ENCODE results near the gene RNF130.

Gene RNF130

DNA sequence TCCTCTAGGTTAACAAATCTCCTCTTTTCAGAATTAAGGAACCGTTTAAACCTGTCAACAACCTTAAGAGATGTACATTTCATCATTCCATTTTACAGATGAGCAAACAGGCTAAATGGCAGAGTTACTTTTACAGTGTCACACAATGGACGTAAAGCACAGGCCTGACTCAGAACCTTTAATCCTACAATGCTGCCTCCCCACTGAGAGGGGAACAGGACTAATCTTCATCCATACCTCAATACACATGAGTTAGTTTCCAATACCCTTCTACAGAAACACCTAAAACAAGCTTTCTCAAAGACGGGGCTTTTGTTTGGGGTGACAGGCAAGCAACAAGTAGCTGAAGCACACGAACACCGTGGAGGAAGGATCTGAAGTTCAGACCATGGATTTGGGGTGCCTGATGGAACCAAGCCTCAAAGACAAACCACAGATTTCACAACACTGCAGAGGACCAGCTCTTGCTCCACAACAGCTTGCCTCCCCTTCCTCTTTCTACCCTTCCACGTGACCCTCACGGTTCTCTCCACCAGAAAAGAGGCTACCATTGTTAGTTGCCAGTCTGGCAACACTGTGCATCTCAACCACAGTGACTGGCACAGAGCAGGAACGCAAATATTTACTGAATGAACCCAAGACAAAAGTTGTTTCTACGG is 1.8 kb downstream of the RNF130 start:
- peak; percentile 95 for DNase-seq
- in situ Hi-C loops (cut with MboI; ENCODE audit: low pct_unique_long_range_greater_than_20kb, low sequenced_read_pairs) = no loop called here

DNA sequence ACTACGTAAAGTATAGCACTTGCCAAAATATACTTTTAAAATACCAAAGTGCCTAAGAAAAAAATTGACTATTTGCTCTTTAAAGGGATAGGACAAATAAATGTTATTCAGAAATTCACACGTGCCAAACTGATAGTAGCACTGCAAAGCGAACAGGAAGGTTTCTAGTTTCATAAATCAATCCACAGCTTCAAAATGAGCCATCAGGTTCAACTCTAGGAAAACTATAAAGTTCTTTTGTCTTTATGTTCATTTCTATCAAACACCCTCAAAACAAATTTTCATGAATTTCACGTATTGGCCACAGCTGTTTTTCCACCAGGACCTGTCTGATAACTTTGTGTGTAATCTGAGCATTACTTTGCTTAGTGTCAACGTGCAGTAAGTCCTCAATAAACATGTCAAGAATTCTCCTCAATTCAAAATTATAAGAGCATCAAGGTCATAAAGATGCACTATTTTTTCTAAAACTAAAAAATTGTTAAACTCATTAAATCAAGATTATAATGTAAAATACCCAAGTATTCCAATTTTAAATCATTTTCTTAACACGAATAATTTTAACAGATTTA is 3.0 kb downstream of the RNF130 start:
- in situ Hi-C loops (cut with MboI; ENCODE audit: low pct_unique_long_range_greater_than_20kb, low sequenced_read_pairs) = no loop called here
- DNase-seq = no peak

DNA sequence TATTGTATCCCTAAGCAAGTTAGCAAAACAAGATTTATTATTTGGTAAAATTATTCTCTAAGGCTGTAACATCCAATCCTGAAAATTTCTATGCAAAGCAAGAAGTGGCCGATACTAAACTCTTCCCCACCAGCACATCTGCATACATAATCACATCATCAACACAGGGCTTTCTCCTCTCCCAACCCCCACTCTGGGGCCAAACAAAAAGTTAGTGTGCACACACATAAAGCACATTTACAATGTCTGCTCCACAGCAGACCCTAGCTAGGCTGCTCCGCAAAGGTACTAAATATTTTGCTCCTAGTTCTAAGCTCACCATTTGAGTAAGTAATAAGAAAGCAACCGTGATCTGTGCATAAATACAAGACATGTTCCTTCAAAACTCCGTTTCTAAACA is 3.6 kb downstream of the RNF130 start:
- in situ Hi-C loops (cut with MboI; ENCODE audit: low pct_unique_long_range_greater_than_20kb, low sequenced_read_pairs) = no loop called here

DNA sequence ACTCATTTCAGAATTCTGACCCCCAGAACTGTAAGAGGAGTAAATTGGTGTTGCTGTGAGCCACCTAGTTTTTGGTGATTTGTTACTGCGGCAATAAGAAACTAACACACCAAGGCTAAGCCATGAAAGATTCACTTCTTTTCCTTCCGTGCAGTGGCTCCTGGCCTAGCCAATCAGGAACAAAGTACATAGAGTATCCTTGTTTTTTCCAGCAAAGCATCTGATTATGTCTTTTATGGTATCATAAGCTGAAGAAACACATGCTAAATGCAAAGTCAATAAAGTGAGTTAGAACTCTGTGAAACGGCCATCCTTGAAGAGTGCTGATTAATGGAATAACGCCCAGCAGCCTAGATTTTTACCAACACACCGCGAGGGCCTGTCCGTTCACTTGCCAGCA is 11.4 kb downstream of the RNF130 start:
- DNase-seq = no peak
- in situ Hi-C loops (cut with MboI; ENCODE audit: low pct_unique_long_range_greater_than_20kb, low sequenced_read_pairs) = no loop called here

More for the DNA sequence above, 3.6 kb downstream of the RNF130 start:
- DNase-seq = no peak

DNA sequence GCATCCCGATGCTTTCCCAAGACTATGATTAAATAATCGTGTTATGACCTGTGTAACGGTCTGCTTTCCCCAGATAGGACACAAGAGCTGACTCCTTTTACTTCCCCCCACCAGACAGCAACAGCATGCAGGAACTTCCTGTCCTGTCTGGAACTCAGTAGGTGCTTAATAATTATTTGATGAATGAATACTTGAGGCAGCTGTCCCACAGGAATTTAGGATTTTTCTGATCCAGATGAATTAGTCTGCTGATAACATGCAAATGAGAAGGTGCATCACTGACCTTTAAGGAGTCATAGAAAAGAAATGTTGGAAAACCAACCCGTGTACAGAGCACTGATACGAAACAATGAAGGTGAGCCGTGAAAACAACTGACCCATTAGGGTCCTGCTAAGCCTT is 12.2 kb downstream of the RNF130 start:
- DNase-seq = no peak
- in situ Hi-C loops (cut with MboI; ENCODE audit: low pct_unique_long_range_greater_than_20kb, low sequenced_read_pairs) = no loop called here

DNA sequence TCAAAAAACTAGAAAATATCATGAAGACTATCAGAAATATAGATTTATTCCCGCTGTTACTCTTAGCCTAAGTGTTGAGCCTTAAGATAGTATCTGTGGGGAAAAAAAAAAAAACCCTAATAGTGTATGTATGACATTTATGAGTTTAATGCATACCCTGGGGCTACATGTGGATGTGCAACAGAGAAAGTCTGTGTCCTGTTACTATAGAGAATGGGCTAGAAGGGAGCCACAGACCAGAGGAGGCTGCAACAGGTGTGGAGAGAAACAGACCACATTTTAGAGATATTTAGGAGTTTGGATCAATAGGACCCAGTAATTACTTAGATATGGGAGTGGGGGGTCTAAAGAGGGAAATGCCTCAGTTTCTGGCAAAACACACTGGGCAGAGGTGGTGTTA is 15.4 kb downstream of the RNF130 start:
- no peak for DNase-seq
- in situ Hi-C loops (cut with MboI; ENCODE audit: low pct_unique_long_range_greater_than_20kb, low sequenced_read_pairs) = no loop called here

DNA sequence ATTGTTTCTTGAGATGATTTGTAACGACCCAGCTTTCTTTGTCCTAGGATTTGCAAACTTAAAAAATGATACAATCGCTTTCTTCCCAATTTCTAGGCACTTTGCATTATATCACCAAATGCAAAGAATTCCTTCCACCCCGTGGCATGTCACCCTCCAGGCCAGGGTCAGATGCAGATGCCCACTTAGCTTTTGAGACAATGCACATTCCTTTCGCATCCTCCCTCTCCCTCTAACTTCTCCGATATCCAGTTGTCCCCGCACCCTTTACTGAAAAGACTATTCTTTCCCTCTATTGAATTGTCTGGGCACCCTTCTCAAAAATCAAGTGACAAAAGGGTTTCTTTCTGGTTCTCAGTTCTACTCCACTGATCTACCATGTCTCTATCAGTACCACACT is 17.3 kb downstream of the RNF130 start:
- in situ Hi-C loops (cut with MboI; ENCODE audit: low pct_unique_long_range_greater_than_20kb, low sequenced_read_pairs) = no loop called here
- no peak for DNase-seq

DNA sequence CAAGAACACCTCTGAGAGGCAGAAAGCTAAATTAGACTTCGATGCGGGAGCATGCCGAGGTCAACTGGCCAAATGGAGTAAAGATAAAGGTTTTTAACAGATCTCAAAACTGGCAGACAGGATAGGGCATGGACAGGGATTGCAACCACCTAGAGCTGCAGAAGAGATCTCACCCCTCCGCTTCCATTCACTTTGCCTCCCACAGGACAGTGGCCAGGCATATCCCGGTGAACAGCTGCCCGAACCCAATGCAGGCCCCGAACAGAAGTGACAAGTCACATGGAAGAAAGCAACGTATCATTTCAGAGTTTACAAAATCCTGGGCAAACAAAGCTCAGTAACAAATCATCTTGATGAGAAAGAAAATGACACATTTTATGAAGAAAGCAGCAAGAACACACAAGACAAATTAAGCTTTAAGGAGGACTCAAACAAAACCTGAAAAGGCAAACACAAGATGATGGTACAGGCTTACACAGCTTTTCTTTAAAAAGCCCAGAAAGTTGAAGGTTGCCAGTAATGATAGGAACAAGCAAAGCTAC is 18.4 kb downstream of the RNF130 start:
- in situ Hi-C loops (cut with MboI; ENCODE audit: low pct_unique_long_range_greater_than_20kb, low sequenced_read_pairs) = no loop called here
- no peak for DNase-seq

DNA sequence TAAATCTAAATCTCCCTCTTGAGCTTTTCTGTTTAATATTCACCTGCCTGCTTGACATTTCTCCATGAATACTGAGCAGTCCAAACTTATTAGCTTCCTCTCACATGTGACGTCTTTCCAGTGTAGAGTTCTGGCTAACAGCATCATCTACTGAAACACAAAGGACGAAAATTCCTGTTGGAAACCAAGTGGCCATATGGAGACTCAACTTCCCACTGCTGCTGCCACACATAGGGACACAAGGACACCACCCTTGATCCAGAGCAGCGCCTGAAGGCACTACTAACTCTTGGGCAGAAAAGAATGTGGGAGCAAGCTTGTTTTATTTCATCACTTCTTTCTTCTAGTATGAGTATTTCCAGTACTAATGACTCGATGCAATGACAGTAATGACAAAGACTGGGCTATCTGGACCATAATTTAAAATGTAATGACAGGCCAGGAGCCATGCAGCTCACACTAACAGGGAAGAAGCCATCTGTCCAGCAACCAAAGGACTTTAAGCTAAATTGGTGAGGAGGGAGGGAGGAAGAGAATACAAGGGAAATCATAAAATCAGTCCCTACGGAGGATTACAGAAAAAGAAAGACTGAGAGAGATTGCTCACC is 19.2 kb downstream of the RNF130 start:
- in situ Hi-C loops (cut with MboI; ENCODE audit: low pct_unique_long_range_greater_than_20kb, low sequenced_read_pairs) = no loop called here
- DNase-seq = no peak

DNA sequence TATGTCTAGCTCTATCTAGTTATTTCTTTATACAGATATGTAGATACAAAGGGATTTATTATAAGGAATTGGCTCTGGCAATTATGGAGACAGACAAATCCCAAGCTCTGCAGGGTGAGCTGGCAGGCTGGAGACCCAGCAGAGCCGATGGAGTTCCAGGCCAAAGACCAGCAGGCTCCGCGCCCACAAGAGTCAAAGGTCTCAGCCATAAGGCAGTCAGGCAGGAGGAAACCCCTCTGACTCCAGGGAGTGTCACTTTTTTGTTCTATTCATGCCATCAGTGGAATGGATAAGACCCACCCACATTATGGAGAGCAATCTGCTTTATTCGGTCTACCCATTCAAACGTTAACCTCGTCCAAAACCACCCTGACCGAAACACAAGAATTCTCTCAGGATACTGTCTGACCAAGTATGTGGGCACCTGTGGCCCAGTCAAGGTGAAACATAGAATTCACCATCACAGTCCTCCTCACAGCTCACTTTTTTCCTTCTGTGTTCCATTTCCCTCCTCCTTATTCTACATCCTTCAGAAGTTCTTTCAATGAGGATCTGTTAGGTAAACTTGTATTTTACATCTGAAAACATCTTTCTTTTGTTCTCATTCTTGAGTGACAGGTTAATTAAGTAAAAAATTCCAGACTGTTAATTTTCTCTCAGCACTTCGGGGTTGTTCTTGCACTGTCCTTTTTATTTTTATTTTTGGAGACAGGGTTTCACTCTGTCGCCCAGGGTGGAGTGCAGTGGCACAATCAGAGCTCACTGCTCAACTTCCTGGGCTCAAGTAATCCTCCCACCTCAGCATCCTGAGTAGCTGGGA is 21.2 kb downstream of the RNF130 start:
- no peak for DNase-seq
- in situ Hi-C loops (cut with MboI; ENCODE audit: low pct_unique_long_range_greater_than_20kb, low sequenced_read_pairs) = no loop called here

DNA sequence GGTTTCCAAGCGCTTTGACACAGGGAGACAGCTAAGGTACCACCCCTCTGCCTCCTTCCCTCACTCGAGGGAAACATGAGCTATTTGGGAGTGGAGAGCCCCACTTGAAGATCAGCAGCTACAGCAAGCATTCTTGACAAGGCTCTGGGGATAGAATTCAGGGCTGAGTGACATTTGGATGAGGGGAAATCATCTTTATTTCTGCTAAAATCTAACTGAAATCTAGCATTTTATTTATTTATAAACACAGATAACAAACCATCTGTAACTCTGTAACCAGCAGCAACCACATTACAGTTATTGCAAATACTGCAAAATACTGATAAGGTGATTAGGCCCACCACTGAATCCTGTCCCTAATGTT is 22.4 kb downstream of the RNF130 start:
- in situ Hi-C loops (cut with MboI; ENCODE audit: low pct_unique_long_range_greater_than_20kb, low sequenced_read_pairs) = no loop called here
- peak; percentile 29 for DNase-seq

DNA sequence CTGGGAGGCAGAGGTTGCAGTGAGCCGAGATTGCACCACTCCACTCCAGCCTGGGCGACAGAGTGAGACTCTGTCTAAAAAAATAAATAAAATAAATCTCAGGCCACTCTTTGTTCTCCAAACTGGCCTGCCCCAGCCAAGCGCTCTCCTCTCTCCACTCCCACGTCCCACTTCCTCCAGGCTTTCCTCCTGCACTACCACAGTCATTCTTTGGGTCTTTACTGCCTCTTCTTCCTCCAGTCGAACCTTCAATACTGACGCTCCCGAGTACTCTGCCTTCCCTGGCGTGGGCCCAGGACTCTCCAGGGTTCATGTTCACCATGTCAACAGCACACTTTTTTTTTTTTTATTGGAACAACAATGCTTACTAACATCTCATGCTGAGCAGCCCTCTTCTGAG is 23.9 kb downstream of the RNF130 start:
- in situ Hi-C loops (cut with MboI; ENCODE audit: low pct_unique_long_range_greater_than_20kb, low sequenced_read_pairs) = no loop called here
- DNase-seq = peak; percentile 45

DNA sequence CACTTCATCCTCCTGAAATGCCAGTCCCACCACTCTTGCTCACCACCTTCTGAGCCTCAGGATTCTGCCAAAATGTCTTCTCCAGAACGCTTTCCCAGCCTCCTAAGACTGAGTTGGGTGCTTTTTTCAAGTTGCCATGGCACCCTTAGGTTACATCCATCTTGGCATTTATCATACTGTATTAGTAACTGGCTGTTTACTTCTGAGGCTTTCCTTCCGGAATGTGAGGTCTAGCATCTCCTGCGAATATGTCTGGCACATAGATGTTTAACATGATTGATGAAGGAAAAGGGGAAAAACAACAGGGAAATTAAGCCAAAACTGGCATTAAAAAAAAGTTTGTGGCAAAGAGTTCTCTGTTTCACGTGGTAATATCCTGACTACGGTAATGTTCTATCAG is 24.9 kb downstream of the RNF130 start:
- DNase-seq = no peak
- in situ Hi-C loops (cut with MboI; ENCODE audit: low pct_unique_long_range_greater_than_20kb, low sequenced_read_pairs) = no loop called here

DNA sequence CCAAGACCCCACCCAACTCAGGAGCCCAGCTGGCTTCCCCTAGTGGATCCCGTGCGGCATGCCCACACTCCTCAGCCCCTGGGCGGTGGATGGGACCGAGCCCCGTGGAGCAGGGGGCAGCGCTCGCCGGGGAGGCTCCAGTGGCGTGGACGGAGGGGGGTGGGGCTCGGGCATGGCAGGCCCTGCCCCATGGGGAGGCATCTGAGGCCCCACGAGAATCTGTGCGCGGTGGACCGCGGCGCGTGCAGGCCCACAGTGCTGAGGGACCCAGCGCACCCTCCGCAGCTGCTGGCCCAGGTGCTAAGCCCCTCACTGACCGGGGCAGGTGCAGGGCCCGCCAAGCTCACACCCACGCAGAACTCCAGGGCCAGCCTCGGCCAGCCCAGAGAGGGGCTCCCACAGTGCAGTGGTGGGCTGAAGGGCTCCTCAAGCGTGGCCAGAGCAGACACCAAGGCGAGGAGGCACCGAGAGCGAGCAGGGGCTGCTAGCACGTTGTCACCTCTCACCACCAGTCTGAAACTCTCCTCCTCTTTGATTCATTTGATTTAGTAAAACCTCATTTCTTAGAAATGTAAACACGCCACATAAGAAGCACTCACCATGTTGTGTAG is 25.6 kb downstream of the RNF130 start:
- in situ Hi-C loops (cut with MboI; ENCODE audit: low pct_unique_long_range_greater_than_20kb, low sequenced_read_pairs) = no loop called here
- no peak for DNase-seq

DNA sequence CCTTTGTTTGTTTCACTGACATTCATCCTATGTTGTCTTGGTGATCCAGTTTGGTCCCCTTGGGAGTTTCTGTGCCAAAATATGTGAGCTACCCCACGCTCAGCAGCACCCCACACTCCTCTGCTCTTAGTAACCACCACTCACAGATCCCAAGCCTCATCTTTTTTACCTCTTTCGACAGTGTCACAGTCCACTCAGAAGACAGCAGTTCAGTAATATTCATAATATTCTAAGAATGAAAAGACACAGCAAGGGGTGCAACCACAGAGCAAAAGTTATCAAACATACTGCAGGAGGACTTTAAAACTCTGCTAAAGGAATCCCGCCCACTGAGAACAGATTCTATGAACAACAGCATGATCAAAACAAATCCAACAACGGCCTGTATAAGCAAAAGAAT is 28.2 kb downstream of the RNF130 start:
- DNase-seq = no peak
- in situ Hi-C loops (cut with MboI; ENCODE audit: low pct_unique_long_range_greater_than_20kb, low sequenced_read_pairs) = no loop called here

DNA sequence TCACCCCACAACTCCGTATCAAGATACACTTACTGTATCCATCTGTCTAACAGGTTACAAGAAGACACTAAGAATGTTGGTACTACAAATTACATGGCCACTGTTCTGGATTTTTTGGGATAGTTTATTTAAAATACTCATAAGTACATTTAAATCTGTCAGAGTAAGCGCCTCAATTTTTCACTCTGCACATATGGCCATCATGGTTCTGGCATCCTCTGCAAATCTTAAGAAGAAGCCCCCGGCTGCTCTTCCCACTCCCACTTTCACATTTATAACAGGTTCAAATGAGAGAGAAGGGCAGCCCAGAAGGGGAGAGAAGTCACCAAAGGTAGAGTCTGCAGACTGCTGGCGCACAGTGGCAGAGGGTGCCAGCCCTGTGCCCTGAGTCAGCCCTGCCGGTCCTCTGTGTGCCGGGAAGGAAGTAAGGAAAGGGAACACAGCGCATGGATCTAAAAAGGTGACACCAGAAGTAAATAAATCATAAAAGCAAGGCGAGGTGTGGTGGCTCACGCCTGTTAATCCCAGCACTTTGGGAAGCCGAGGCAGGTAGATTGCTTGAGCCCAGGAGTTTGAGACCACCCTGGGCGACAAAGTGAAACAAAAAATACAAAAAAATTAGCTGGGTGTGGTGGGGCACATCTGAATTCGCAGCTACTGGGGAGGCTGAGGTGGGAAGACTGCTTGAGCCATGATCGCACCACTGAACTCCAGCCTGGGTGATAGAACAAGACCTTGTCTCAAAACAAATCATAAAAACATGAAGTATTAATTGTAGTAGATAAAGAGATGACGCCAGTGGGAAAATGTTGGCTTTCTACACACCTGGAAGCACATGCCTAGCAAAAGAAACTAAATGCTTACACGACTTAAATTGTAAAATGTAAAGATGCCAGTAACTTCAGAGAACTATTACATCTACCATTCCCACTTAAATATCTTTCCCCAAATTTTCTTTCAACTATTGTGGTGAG is 30.0 kb downstream of the RNF130 start:
- in situ Hi-C loops (cut with MboI; ENCODE audit: low pct_unique_long_range_greater_than_20kb, low sequenced_read_pairs) = no loop called here
- DNase-seq = no peak

DNA sequence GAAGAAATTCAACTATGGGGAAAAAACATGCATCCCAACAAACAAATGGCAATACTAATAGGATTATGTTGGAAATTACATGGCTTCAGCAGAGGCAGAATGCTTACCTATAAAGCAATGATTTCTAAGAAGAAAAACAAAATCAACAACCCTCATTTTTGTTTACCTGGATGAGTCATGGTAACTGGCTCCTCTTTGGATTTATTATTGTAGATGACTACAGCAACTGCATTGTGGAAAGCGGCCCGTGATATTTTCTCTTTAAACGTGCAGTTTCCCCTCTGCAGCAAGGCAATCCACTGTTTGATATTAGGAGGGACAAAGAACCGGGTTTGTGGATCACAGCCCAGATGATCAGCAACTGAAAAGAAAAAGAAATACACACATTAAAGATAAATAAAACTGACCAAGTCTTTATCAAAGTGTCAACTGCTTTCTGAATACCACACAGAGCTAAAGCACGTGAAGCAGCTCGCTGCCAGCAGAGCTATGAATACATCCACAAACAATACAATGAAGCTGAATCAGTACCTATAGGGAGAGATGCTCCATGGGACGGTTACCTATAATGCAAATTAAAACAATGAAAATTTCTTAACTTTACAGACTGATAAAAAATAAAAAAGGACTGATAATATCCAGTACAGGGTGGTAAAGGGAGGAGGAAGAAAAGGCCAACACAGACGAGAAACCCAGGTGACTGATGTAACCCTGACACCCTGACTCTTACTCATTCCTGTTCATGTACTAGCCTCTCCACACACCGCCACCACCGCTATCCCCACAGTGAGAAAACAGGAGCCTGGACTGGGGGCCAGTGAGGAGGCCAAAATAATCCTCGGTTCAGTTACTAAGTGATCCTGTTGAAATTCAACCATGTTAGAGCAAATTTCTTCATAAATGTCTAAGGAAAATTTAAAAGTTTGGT is 31.0 kb downstream of the RNF130 start:
- in situ Hi-C loops (cut with MboI; ENCODE audit: low pct_unique_long_range_greater_than_20kb, low sequenced_read_pairs) = no loop called here
- no peak for DNase-seq
